A172 (cell line): ENCODE results near the gene ZNF831. TPM values are rescaled to one million over a fixed set of nuclear protein-coding genes. Genes with fewer than 3 reads are reported as not detected.
A peak's percentile ranks its signal among the peaks of the same experiment; 100 is the strongest.

Source experiments
- DNase-seq: peaks from one replicate; pipeline ENCODE4 v3.0.0-alpha.2; 2015; ENCODE audit warnings: low spot score
- total RNA-seq: library from RNA; depleted of rRNA; stranded (reverse); fragments of >200 nt; shearing (Covaris generic); gene quantifications from 2 replicates; pipeline ENCODE4 v1.2.3, GENCODE V29; 2014

Gene ZNF831
- total RNA-seq, 1 experiment from 2014 or later = not detected

DNA sequence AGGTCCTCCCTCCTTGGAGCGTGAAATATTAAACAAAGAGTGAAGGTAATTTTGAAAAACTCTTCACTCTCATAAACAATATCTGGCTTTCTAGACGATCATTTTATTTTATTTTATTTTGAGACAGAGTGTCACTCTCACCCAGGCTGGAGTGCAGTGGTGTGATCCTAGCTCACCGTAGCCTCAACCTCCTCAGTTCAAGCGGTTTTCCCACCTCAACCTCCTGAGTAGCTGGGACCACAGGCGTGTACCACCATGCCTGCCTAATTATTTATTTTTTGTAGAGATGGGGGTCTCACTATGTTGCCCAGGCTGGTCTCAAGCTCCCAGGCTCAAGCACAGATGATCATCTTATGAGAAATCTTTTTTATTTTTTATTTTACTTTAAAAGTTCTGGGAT, 16.4 kb downstream of the ZNF831 start:
- no peak for DNase-seq

DNA sequence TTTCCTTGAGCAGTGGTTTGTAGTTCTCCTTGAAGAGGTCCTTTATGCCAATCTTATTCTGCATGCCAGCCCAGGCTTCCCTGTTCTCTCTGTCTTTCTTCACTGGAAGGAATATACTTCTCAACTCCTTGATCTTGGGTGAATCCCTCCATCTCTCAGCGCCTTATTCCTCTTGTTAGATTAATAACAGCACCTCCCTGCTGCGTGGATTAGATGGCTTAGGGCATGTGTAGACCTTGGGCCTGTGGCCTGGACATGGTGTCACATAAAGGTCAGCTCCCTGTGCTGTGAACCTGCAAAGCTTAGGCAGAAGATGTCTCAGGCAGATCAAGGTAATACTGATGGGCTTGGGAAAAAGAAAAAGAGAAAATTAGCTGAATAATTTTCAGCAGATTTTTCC, 18.3 kb downstream of the ZNF831 start:
- DNase-seq = no peak

DNA sequence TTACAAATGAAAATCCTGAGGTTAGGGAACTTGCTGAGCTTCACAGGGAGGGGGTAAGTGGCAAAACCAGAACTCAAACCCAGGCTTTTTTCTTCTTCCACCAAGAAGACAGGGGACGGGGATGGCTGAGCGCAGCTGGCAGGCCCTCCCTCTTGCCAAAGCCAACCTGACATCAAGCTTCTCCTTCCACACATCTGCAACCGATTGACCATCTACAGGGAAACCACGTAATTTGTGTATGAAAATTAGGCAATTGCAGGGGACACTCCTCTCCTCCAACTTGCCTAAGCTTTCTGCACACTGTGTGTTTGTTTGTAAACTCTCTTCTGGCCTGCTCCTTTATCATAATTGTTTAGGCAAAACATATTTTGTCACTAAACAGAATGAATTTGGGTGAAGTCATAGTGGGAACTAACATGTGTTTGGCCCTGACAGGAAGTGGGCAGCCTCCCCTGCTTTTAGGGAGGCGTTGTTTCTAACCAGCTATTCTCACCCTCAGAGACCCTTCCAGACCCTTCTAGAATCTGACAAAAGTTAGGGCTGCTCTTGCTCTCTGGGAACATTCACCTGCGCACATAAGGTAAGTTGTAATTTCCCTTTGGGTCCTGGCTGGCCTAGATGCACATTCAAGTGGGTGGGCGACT, 18.9 kb downstream of the ZNF831 start:
- no peak for DNase-seq

DNA sequence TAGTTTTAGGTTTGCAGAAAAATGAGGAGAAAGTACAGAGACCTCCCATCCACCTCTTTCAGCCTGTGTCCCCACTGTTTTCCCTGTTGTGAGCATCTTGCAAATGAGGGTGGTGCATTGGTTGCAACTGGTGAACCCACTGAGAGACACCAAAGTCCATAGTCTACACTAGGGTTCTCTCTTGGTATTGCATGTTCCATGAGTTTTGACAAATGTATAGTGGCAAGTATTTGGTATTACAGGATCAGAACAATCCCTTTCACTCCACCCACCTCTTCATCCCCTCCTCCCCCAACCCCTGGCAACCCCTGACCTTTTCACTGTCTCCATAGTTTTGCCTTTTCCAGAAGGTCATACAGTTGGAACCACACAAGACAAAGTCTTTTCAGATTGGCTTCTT, 20.1 kb downstream of the ZNF831 start:
- DNase-seq = no peak

DNA sequence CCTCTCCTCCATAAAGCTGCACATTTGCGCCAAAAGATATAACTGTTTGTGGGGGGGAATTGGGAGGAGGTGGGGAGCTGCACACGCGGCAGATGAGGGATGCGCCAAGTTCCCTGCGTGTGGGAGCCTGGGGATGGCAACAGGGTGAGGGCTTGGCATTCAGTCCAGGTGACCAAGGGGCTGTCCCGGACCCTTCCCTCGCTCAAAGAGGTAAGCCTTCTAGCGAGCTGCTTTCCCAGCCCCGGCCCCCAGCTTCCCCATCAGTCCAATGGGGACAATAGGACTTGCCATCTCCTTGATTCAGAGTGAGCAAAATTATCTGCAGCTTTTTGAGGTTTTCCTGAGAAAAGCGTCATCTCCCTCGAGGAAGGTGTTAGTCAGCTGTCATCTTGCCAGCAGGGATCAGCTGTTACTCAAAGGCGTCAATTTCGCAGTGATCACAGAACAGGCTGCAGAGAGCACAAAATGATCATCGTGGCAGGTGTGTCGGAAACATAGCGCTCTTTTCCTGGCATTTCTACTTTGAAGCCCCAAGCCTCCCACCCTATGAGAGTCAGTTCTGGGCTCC, 21.3 kb downstream of the ZNF831 start:
- peak; percentile 29 for DNase-seq

DNA sequence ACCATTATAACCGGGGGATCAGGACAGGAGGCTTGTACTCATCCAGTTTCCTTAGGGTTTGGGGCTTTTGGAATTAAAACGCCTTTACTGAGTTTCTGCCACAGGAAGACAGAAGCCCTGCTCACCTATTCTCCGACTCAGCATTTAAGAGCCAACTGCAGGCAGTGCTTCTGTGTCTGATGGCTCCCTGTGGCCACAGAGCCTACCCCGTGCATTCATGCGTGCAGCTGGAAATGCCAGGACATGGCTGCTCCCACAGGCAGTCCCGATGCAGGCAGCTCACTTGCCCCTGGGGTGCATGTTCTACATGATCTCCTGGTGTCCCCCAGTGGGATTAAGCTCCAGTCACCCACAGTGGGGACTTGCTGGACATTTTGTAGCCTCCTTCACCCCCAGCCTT, 22.2 kb downstream of the ZNF831 start:
- no peak for DNase-seq

DNA sequence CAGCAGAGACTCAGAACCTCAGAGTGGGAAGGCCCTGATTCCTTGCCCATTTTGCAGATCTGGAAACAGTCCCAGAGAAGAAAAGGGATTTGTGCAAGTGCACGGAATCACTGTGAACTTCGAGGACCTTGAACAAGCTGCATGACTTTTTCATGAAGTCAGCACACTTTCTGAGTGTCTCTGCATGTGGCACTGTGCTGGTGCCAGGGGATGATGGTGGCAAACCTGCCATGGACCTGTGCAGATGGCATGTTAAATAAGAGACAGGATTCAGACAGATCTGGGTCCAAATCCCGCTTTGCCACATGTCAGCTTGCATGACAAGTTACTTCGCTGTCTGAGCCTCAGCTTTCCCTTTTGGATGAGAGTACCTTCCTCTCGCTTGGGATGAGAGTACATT, 26.8 kb downstream of the ZNF831 start:
- no peak for DNase-seq

DNA sequence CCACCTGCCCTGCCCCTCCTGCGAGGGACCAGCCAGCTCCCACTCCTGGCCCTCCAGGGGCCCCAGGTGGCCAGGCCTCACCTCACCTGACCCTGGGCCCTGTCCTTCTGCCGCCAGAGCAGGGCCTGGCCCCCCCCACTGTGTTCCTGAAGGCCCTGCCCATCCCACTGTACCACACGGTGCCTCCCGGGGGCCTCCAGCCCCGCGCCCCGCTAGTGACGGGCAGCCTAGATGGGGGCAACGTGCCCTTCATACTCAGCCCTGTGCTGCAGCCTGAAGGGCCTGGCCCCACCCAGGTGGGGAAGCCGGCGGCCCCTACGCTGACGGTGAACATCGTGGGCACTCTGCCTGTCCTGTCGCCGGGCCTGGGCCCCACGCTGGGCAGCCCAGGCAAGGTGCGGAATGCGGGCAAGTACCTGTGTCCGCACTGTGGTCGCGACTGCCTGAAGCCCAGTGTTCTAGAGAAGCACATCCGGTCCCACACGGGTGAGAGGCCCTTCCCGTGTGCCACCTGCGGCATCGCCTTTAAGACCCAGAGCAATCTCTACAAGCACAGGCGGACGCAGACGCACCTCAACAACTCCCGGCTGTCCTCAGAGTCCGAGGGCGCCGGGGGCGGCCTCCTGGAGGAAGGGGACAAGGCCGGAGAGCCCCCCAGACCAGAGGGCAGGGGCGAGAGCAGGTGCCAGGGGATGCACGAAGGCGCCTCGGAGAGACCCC, 27.6 kb downstream of the ZNF831 start:
- DNase-seq = no peak

DNA sequence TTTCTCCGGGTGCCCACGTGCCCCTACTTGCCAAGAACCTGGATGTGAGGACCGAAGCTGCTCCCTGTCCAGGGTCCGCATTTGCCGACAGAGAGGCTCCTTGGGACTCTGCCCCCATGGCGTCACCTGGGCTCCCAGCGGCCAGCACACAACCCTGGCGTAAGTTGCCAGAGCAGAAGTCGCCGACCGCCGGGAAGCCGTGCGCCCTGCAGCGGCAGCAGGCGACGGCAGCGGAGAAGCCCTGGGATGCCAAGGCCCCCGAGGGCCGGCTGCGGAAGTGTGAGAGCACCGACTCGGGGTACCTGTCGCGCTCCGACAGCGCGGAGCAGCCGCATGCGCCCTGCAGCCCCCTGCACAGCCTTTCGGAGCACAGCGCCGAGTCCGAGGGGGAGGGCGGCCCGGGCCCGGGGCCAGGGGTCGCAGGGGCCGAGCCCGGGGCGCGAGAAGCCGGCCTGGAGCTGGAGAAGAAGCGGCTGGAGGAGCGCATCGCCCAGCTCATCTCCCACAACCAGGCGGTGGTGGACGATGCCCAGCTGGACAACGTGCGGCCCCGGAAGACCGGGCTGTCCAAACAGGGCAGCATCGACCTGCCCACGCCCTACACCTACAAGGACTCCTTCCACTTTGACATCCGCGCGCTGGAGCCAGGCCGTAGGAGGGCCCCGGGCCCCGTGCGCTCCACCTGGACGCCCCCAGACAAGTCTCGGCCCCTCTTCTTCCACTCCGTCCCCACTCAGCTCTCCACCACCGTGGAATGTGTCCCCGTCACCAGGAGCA, 28.3 kb downstream of the ZNF831 start:
- DNase-seq = no peak

DNA sequence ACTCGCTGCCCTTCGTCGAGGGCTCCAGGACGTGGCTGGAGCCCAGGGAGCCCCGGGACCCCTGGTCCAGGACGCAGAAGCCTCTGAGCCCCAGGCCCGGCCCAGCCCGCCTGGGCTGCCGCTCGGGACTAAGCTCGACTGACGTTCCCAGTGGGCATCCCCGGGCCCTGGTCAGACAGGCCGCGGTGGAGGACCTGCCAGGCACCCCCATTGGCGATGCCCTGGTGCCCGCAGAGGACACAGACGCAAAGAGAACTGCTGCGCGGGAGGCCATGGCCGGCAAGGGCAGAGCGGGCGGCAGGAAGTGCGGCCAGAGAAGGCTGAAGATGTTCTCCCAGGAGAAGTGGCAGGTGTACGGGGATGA, 28.9 kb downstream of the ZNF831 start:
- no peak for DNase-seq

DNA sequence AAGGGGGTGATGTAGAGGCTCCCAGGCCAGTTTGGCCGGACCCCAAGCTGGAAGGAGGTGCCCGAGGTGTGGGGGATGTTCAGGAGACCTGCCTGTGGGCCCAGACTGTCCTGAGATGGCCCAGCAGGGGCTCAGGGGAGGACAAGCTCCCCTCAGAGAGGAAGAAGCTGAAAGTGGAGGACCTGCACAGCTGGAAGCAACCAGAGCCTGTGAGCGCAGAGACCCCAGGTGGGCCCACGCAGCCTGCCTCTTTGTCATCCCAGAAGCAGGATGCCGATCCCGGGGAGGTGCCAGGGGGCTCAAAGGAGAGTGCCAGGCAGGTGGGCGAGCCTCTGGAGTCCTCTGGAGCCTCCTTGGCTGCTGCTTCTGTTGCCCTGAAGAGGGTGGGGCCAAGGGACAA, 29.7 kb downstream of the ZNF831 start:
- DNase-seq = no peak

DNA sequence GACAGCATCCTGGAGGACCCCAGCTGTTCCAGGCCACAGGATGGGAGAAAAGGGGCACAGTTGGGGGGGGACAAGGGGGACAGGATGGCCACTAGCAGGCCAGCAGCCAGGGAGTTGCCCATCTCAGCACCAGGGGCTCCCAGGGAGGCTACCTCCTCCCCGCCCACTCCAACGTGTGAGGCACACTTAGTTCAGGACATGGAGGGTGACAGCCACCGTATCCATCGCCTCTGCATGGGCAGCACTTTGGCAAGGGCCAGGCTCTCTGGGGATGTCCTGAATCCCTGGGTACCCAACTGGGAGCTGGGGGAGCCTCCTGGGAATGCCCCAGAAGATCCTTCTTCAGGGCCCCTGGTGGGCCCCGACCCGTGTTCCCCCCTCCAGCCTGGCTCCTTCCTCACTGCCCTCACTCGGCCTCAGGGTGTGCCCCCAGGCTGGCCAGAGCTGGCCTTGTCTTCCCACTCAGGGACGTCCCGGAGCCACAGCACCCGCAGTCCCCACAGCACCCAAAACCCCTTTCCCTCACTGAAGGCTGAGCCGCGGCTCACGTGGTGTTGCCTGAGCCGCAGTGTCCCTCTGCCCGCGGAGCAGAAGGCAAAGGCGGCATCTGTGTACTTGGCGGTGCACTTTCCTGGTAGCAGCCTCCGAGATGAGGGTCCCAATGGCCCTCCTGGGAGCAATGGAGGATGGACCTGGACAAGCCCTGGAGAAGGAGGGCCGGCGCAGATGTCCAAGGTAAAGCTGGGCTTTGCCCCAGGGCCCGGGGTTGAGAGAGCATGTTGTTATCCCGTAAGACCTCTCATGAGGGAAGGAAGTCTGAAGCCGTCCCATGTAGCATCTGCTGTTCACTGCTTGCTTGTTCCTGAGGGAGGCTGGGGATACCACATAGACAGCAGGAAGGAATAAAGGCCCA, 30.7 kb downstream of the ZNF831 start:
- DNase-seq = no peak

DNA sequence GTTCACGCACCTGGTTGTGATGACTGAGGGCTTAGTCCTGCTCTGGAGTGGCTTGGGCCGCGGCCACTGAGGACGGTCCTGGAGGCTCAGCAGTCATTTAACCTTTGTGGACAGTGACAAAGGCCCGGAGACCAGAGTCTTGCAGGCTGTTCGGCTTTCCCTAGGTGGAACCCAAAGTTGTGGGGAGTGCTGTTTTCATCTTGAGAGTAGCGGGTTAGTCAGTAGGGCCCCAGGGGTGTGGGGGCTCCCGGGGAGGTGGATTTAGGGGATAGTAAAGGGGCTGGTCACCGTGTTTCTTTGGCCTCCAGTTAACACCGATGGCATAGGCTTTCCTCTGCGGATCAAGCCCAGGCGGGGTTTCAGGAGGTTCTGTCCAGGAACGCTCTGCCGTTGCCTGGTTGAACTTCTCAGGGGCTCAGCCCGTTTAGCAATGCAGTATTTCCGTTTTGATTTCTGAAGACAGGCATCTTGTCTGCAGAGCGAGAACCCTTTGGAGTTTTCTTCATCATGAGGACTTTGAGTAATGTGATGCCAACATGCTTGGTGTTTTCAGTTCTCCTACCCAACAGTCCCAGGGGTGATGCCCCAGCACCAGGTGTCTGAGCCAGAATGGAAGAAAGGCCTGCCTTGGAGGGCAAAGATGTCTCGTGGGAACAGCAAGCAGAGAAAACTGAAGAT, 31.8 kb downstream of the ZNF831 start:
- DNase-seq = no peak

DNA sequence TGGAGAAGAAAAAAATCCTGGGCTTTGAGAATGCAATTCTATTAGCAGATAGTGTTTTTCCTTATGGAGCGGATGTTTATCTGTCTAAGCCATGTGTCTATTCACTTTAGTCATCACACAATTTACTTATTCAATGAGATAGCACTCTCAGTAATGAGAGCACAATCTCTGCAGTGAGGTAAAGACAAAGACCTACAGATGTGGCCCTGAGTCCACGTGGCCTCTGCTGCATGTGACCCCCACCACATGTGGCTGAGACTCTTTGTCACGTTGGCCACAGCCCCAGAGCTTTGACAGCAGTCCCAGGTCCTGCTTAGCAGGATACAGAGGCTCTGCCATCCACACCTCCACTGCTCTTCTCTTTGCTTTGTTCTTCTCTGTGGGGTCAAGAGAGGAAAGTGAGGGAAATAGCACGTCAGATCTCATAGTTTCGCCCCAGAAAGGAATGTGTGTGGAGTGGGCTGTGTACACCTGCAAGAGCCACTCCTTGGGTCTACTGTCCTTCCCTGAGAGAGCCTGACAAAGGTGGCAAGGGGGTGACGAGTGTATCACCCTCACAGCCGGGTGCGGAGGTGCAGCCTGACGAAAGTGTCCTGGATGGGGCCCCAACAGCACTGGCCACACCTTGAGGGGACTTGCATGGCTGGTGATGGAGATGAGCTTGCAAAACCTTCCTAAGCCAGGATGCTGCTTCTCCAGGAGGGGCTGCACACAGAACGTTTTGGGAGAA, 40.7 kb downstream of the ZNF831 start:
- no peak for DNase-seq

DNA sequence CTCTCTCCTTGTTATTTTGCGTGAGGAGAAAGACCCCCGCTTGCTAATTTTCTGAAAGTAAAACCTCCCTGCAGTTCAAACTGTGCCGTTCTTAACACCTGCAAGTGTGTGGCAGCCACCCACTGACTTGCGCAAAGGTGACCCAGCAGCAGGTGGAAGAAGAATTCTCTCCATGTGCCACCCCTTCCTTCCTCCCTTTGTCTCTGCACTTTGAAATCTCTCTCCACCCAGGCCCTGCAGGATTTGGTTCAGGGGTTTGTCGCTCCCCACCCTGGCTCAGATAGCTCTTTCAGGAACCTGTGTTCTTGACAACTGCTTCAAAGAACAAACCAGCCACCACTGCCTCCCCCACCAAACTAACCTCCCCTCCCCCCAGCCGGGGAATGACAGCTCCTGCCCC, 41.4 kb downstream of the ZNF831 start:
- no peak for DNase-seq

DNA sequence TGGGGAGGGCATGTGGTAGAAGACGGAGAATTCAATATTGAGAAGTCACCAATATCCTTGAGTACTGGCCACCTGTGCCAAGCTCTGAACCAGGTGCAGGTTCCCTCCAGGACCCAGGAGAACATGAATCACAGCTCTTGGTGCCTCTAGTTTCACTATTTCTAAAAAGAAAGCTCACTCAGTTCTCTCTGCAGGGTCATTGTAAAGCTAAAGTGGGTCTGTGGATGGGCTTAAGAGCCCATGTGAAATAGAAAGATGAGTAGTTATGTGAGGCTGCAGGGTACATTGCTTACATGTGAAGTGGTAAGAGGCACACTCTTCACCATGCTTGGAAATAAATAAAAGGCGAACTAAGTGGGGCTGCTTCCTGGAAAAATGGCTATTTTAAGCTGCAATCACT, 43.6 kb downstream of the ZNF831 start:
- no peak for DNase-seq

DNA sequence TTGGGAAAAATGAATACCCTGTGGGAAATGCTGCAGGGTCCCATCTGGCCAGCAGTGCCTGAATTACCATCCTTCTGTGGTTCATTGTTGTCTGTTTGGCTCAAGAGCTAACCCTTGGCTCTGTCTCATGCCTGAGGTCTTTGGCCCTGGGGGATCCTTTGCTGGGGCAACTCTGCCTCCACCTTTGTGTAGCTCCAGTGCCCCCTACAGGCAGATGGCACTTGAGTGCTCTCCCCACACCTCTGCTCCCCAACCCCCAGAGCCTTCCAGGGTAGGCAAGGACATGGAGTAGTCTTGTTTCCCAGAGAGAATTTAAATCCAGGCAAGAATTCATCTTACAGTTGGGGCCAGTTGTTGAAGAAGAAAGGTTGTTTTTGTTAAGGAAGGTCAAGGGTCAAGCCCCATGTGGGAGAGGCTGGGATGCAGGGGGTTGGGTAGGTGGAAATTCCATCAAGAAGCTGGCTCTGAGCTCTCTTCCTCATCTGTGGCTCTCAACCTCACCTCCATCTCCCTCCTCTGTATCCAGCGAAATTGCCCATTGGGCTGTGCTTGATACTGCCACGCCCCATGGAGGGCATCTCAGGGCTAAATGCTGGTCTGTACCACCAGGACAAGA, 44.2 kb downstream of the ZNF831 start:
- DNase-seq = peak; percentile 11

DNA sequence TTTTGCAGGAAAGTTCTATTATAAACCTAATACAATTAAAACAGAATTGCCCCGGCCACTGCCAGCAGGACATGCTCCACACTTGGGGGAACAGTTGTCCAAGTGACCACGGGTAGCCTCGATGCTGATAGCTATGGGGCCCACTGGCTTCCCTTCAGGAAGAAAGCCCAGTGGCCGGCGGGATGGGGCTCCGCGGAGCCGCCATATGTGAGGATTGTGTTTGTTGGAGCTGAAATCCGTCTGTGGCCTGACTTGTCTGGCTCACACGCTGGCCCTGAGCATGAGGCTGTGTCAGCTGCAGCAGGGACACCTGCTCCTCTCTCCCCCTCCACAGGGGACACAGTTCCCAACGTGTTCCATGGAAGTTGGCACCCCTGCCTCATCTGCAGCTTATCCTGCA, 46.6 kb downstream of the ZNF831 start:
- DNase-seq = no peak

DNA sequence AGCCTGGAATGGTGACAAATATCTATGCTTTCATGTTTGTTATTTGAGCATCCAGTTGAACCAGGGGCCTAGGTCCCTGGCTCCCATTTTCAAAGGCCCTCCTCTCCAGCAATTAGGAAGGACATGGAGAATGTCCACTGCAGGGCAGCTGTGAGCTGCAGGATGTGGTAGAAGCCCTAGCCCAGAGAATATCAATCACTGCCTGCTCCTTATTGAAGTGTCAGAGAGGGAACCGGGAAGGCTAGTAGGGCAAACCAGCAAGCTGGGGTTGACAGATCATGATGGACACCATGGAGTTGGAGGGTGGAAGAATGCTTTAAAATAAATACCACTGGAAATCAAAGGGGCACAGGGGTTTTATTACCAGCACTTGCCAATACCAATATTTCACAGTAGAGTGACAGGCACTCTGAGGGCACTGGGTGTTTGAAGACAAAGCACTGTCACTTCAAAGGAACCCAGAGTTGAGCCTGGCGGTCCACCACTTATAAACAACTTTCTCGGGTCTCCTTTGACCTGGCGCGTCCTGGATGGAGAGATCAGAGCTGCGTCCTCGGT, 47.7 kb downstream of the ZNF831 start:
- DNase-seq = no peak

DNA sequence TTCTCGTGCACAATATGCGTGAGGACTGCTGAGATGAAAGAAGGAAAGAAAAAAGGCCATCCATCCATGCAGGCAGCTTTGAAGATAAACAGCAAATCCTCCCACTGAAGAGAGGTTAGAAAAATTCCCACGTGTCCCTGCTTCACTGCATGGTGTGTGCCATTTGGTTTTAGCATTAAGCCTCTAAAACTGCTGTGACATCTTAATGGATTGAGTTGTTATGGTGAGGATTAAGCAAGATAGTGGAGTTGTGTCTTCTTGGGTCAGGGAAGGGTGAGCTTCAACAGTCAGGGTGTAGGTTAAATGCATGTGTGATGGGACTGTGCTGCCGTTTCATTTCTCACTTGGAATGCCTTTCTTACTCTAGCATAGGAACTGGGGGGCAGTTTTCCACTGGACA, 50.5 kb downstream of the ZNF831 start:
- no peak for DNase-seq
